ENCODE data around the gene EXOSC9.
A peak's percentile ranks its signal among the peaks of the same experiment; 100 is the strongest.

The EXOSC9 gene

DNA sequence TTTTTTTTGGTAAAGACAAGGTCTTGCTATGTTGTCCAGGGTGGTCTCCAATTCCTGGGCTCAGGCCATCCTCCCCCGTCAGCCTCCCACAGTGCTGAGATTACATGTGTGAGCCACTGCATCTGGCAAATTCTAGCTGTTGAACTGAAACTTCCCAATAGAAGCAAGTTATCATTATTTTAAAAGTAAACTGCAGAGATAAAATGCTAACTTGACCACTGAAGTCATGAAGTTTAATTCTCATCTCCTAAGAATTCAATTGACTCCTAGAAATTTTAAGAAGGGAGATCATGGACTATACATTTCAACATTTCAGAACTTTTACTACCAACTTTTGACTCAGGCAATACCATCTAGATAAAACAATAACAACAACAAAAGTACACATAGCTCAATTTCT, 11.7 kb upstream of the EXOSC9 start:
- no peak for DNase-seq

DNA sequence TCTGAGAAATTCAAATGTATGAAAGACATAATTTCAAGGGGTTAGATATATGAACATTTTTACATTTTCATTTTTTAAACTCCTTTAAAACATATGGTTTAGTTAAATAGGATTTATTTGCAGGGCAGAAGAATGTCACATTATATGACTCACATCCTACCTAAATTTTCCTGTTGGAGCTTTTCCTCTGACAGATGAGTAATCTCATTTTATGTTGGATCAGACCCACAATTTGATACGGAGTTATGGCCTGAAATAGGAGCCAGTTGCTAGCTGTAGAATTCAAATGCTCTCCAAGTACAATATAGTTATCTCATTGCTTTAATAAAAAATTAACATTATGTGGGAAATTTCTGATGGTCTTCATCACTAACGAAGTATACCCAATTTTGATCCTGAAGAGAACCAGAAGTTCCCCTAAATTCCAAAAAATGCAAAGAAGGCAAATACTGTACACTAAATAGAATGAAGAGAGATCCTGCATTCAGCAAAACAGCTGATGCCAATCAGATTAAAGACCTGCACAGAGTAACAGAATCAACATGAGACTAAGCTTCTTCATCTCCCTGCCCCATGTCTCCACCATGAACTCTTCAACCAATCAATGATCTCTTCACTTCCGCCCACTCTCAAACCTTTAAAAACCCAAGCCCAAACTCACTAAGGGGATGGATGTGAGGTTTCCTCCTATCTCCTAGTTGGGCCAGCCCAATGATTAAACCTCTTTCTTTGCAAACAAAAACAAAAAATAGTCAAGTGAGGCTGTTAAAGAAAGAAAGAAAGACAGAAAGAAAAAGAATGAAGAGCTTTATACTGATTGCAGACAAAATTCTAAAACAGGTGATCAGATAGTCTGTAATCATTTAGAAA, 10.9 kb upstream of the EXOSC9 start:
- no peak for DNase-seq

DNA sequence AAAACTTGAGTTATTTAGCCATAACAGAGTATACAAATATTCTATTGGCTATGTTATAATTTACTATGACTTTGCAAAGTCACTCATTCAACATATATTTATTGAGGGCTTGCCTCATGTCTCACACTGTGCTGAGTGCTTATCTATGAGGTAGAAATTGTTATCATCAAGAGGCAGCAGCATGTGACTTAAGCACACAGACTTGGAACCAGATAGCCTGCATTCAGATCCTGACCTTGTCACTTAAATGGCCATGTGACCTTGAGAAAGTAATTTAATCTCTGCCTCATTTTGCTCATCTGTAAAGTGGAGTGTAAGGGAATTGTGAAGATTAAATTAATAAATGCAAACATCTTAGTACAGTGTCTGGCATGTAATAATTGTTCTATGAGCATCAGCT, 10.1 kb upstream of the EXOSC9 start:
- DNase-seq = no peak

DNA sequence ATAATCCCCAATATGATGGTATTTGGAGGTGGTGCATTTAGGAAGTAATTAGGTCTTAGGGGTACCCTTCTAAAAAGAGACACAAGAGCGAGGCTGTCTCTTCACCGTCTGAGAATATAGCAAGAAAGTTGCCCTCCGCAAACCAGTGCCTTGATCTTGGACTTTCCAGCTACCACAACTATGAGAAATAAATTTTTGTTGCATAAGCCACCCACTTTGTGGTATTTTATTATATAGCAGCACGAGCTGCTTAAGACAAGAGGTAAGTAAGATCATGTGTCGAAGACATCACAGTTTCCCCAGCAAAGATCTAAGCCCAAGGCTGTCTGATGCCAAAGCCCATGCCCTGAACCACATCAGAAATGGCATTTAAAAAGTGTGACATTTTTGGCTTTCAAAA, 9.6 kb upstream of the EXOSC9 start:
- no peak for DNase-seq

DNA sequence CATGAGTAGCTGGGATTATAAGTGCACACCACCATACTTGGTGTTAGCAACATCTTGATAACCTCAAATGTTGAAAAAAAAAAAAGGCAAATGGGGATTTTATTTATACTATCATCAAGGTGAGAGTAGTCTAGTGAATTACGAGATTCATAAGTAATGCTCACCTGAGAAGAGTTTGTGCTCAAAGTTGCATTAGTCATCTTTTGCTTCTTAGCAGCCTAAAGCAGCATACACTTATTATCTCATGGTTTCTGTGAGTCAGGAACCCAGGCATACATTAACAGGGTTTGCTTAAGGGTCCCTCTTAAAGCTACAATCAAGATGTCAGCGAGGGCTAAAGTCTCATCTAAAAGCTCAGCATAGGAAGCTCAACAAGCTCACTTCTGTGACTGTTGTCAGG, 8.2 kb upstream of the EXOSC9 start:
- no peak for DNase-seq

DNA sequence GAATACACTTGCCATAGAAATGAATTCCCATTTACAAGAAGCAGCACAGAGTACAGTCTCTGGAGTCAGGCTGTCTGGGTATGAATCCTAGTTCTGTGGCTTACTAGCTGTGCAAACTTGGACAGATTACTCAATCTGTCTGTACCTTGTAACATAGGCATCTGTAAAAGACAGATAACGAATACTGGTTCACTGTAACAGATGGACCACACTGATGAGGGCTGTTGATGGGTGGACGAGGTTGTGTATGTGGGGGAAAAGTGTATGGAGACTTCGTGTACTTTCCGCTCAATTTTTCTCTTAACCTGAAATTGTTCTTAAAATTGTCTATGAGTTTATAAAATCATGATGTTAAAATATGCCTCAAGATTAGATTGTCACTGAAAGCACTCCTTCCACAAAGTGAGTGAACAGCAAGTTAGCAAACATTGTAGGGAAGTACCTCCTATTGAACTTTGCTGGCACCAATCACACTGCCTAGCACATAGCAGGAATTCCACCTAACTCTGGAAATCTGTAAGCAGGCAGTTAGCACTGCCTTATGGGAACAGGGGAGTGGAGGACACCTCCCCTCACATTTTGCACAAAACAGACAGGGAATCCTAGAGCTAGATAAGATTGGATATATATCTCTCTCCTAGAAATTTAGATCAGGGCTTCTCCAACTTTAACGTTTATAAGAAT, 6.5 kb upstream of the EXOSC9 start:
- no peak for DNase-seq

DNA sequence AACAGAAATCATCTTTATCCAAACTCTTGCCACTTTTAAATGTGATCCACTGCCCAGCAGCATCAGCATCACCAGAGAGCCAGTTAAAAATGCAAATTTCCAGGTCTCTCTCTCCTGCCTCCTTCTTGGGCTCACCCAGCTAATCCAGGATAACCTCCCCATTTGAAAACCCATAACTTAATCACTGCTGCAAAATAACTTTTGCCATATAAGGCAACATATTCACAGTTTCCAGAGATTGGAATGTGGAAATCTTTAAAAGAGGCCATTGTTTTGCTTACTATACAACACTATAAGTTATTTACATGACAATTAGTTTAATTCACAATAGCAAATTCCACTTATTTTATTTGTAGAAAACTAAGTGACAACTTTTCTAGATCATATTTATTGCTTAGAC, 4.8 kb upstream of the EXOSC9 start:
- DNase-seq = no peak

DNA sequence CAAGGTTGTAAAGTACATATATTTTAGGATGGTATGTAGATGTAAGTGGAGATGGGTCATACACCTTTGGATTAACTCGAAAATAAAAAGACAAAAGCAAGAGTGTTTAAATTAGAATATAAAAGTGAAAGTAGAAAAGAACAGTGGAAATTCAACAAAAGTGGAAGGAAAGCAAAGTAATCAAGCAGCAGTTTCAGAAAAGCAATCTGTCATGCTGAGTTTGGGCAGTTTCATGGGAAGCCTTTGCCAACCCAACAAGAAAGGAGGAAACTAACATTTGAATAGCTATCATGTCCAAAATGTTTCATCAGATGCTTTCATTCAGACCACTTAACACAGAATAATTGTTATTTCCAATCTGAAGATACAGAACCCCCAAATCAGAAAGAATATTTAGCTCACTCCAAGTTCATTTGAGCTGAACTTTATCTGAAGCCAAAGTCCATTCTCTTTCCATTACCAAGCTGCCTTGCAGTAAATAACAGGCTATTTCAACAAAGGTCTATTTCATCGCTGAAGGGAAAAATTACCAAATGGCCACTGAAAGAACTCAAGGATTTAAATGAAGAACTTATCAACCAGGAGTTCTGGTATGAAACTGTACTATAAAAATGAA, 1.8 kb upstream of the EXOSC9 start:
- DNase-seq = no peak

DNA sequence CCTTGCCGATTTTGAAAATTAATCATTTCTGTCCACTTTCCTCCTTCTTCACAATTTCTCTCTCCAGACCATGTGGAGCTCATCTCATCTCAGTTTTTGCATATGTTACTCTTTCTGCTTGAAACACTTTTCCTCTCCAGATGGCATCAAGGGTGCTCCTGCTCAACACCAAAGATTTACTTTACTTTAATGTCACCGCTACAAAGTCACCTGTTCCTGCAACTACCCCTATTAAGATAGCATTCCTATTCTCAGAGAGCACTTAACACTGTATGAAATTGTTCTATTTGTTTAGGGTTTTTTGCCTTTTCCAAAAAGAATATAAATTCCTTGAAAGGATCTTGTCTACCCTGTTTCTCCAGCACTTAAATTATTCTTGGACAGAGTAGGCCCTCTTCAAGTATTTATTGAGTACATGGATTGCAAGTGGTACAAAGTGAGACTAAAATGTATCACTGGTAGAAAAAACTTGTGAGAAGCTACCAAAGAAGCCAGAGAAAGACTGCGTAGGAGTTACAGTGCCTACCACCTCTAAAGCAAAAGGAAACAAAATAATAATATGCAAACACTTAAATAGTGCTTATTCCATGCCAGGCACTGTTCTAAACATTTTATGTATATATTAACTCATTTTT, 1.1 kb upstream of the EXOSC9 start:
- no peak for DNase-seq

DNA sequence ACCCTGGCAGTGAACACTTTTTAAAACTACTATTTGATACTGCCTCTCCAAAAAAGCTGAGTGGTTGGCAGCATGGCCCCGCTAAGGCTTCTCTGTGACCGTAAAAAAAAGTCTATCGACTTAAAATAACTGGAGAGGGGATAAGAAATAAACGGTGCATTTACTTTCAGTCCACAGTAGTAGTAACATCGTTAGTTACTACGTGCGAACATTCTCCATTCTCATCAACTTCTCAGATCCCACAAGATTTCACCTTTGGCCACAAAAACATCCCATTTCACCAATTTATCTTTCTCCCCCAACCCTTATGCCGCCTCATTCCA, 524 bp upstream of the EXOSC9 start:
- DNase-seq = no peak

DNA sequence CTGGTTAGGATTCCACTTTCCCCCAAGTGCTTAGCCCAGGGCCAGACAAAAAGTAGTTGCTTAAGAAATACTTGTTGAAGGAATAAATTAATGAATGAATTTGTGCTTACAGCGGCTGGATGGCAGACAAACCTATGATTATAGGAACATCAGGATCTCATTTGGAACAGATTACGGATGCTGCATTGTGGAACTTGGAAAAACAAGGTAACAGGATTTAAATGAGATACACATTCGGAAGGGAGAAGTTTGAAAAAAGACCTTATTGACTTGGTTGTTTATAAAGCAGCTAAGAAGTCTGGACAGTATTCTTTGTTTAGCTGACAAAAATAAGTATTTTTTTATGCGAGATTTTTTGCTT, 572 bp downstream of the EXOSC9 start:
- no peak for DNase-seq

DNA sequence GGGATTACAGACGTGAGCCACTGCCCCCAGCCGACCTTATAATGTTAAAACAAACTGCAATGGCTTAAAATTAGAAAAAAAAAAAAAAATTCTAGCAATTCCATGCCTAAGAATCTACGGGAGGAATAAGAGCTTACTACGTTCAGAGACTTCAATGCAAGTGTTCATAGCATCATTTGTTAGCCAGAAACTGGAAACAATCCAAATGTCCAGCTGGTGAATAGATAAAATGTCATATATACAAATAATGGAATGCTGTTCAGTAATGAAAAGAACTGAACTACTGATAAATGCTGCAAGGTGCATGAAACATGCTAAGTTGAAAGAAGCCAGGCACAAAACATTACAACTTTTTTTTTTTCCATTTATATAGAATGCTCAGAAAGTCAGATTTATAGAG, 5.3 kb downstream of the EXOSC9 start:
- no peak for DNase-seq

DNA sequence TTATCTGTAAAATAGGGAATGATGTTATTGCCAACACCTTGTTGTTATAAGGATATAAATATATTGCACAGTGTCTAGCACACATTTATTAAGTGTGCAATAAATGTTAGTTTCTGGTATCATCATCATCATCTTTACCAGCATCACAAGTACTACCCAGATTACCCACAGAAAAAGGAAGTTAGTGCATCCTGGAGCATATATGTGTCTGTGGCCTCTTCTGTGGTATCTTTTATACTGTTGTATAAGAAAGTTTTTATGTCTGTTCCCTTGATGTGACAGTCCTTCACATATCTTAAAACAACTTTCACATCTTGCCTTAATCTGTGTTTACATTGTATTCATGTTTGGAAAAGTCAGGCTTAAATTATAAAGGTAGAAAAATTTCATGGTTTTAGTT, 10.0 kb downstream of the EXOSC9 start:
- no peak for DNase-seq

DNA sequence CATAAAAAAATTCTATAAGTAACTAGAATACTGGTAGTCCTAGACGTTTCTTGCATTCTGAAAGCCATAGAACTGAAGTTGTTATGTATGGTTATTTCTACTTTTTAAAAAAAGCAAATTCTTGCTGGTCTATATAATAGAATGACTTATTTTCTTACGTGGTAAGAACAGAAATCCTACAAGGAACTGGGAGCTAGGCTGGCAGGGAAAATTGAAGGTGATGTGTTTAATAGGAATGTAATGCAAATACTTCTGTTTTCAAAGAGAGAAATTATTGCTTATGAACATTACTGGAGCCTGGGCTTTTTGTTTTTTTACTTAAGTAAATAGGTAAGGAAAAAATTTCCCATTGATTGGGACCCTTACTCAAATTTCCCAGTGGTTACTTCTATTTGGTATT, 13.6 kb downstream of the EXOSC9 start:
- no peak for DNase-seq

DNA sequence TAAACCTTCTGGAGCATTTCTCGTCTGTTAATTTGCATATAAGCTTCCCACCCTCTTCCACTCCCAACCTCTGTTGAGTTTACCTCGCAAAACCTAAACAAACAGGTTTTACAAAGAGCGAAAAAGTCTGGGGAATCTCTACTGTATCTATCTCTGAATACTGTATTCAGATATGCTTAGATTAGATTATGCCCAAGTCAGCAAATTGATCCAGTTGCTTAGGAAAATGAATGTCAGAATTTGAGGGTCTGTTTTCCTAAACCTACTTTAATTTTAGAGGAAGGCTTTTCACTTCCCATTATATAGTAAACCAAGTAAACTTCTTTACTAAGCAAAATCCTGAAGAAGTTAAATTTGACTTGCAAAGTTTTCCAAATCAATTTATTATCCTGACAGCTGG, 15.9 kb downstream of the EXOSC9 start:
- DNase-seq = no peak

DNA sequence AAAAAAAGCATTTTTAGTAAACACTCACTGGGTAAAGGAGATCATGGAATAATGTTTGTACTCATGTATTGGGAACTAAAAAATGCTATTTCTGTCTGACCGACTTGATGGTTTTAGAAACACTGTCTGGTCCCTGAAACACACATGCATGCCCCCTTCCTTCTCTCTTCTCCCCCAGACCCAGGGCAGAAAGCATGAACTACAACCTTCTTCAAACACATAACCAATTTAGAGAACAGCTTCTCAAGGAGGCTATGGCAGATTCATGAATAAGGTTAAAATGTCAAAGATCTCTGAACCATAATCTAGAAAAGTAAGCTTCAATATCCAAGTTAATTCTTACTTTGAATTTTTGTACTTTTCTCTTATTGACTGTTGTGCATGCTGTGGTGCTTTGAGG, 16.6 kb downstream of the EXOSC9 start:
- no peak for DNase-seq

DNA sequence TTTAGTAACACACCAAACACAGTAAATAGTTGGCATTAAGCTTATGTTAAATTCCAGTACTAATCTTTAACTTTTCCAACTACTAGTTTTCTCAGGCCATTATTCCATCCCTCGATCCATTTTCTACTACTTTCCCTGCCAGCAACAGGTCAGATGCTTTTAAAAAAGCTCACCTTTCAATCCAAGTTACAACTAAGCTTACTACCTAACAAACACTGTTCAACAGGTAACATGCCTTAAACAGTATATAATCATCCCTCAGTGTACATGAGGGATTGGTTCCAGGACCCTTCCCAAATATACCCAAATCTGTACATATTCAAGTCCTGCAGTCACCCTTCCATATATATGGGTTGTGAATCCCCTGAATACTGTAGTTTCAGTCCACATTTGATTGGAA, 17.1 kb downstream of the EXOSC9 start:
- no peak for DNase-seq

DNA sequence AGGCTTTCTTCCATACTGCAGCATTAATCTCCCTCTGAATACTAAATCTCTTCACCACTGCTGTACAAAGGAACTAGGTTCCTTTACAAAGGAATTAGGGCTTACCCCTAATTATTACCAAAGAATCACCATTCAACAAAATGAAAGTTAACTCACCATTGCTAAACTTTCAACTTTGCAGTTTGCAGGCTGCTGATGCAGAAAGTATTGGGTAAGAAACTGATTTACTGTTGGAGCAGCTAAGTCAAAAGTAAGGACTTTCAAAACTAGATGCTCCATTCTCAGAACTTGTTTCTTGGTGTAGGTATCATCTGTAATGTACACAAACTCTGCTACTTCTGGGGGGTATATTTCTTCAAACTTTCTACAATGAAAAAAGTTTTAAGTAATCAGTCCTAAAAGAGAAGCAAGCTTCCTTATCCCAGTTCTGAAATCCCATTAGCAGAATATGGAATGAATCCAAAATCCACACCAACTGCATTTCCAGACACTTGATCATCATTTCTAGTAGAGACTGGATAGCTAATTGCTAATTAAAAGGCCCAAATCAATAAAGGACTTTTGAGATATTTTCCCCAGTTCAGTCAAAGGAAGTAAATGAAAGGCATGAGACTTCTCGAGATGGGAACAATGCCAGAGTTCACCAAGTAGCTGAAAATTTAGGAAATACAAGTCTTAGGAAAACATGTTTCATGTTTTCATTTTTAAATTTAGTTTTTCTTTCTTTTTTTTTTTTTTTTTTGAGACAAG, 18.3 kb downstream of the EXOSC9 start:
- DNase-seq = no peak

DNA sequence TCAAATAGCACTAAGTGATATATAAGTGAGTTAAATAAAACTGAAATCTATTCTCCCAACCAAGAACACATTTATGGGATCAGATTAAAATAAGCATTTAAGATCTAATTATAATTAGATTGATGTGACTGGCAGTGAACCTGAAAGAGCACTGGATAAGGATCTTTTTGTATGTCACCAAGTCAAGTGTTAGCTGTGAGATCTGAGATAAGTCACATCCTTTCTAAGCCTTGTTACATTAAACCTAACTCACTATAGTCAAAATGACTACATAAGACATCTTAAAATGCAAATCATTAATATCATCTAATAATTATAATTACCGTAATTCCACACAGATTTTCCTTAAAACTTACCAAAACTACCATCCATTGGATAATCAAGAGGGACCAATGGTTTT, 20.9 kb downstream of the EXOSC9 start:
- no peak for DNase-seq

DNA sequence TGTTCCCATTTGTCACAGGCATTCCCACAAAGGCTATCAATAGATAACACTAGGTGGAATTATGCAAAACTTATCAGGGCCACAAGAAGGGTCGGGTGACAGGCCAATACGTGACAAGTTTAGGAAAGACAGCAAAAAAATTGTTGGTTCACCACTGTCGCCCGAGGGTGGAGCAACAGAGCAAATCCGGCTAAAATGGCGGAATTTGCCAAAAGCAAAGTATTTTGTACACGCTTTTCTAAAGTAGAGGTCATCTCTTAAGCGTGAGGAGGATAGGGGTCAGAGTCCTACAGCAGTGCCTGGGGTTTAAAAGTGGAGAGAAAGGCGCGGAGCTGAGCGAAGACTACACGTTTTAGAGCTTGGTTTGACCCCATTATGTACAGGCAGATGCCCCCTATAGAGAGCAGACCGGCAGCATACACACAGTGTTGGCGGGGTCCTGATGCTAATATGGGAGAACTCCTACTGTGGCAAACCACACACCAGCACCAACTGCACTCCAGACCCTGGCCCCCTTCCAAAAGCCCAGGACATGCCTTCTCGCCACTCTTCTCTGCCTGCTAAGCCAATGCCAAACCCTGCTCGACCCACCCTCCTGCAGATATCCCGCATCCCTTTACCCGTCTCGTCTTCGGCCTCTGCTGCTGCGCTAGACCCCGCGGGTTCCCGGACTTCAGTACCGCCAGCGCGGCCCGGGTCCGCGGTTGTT, 21.8 kb downstream of the EXOSC9 start:
- peak; percentile 4 for DNase-seq

DNA sequence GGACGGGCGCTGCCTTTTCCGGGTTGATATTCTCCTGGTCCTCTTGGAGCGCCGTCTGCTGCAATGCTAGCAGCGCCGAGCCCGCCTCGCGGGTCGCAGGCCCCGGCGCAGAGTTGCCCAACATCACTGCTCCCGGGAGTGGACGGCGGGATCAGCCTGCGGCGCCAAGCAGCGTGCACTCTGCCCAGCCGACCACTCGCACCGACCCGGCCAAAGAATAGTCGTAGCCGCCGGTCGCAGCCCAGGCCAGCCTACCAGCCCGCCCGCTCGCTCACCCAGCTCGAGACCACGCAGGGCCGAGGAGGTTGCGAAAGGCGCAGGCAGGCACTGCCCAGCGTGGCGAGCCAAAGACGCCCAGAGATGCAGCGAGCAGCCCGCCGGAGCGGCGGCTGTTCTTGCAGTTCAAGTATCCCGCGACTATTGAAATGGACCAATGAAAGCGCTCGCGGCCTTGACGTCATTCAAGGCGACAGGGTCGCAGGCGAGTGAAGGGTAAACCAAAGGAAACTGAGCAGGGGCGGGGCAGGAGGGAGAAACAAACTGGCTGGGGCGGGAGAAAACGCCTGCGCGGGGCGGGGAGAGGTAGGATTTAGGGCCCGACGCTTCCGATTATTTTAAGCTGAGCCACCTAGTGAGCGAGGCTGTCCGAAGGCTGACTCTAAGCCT, 22.5 kb downstream of the EXOSC9 start, which contains the start of gene CCNA2:
TSS of gene CCNA2 (minus strand) at position 379 of the 666 bp plus-strand sequence. CDS start at position 124, 255 bp downstream.
- DNase-seq = peak; percentile 93

DNA sequence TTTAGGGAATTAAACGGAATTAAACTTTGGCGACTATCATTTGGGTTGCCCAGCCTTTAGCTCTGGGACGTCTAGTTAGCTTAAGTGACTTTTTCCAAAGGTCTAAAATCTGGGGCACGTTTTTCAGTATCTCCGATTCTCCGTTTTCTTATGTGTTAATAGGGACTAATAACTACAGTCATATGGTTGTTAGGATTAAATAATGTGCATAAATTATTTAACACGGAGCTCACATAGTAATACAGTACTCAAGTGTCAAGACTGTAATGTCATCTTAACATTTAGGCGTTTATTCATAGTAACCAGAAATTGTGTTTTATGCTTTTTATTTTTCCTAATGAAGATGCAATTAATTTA, 23.0 kb downstream of the EXOSC9 start:
- no peak for DNase-seq

Data from activated gamma-delta T cell treated with Interleukin-2 at 50 U/mL for 16 hours (primary cell).